K562 (cell line): ENCODE data around the gene NPB. TPM values are rescaled to one million over a fixed set of nuclear protein-coding genes. Genes with fewer than 3 reads are reported as not detected.

Experiments
- BRF1 ChIP-seq: IDR thresholded peaks from 3 replicates; pipeline ENCODE4 v1.6.1; 2011; ENCODE audit warnings: borderline replicate concordance, mild to moderate bottlenecking; ENCODE audit not compliant: insufficient read length; ENCODE audit errors: extremely low read depth
- CCNT2 ChIP-seq: IDR thresholded peaks from 2 replicates; pipeline ENCODE4 v1.6.1; 2011; ENCODE audit warnings: borderline replicate concordance, low read depth, mild to moderate bottlenecking, moderate library complexity, mixed read lengths, low read length; ENCODE audit not compliant: insufficient read length; ENCODE audit errors: extremely low read depth
- CSDE1 ChIP-seq, 2 experiments: fragments of 450-650 bp; IDR thresholded peaks; 2 replicates each; pipeline ENCODE4 v1.6.1; 2016; ENCODE audit warnings: mild to moderate bottlenecking in 1 of 2
- GATAD2B ChIP-seq: fragments of 450-650 bp; IDR thresholded peaks from 2 replicates; pipeline ENCODE4 v1.6.1; 2017; ENCODE audit warnings: mild to moderate bottlenecking, borderline replicate concordance
- HDAC8 ChIP-seq: fragments of 450-650 bp; IDR thresholded peaks from 2 replicates; pipeline ENCODE4 v1.6.1; 2016; ENCODE audit warnings: mild to moderate bottlenecking, missing genetic modification characterization, moderate library complexity, missing compliant biosample characterization
- KAT2B ChIP-seq: IDR thresholded peaks from one replicate; pipeline ENCODE4 v1.6.1; 2012; ENCODE audit warnings: low read depth, mild to moderate bottlenecking, control low read depth, inconsistent platforms, low read length, moderate library complexity
- KLF10 ChIP-seq: fragments of 250-450 bp; sonication (Bioruptor Pico); IDR thresholded peaks from 2 replicates; pipeline ENCODE4 v1.6.1; 2021; ENCODE audit warnings: matching md5 sums
- NFE2 ChIP-seq: IDR thresholded peaks from 2 replicates; pipeline ENCODE4 v1.6.1; 2014; ENCODE audit warnings: antibody characterized with exemption, low read depth
- PCBP1 ChIP-seq: fragments of 200-400 bp; formaldehyde crosslinking; IDR thresholded peaks from 2 replicates; pipeline ENCODE4 v1.6.1; 2018; ENCODE audit warnings: mild to moderate bottlenecking, low read depth, low read length; ENCODE audit not compliant: poor library complexity, severe bottlenecking
- SETDB1 ChIP-seq: IDR thresholded peaks from one replicate; pipeline ENCODE4 v1.6.1; 2012; ENCODE audit warnings: low read length, control low read depth, inconsistent platforms
- SIN3B ChIP-seq: fragments of 450-650 bp; IDR thresholded peaks from 2 replicates; pipeline ENCODE4 v1.6.1; 2017; ENCODE audit warnings: low read depth, mild to moderate bottlenecking, moderate library complexity
- TRIM24 ChIP-seq, 2 experiments: fragments of 450-650 bp; IDR thresholded peaks; 2 replicates each; pipeline ENCODE4 v1.6.1; 2016
- ZNF133 ChIP-seq: fragments of 250-450 bp; sonication (Bioruptor Pico); IDR thresholded peaks from 2 replicates; pipeline ENCODE4 v1.4.0; 2020; ENCODE audit warnings: mild to moderate bottlenecking
- ZNF778 ChIP-seq: fragments of 450-650 bp; formaldehyde crosslinking; IDR thresholded peaks from 2 replicates; pipeline ENCODE4 v1.4.0; 2020; ENCODE audit warnings: mild to moderate bottlenecking, moderate library complexity
- polyA plus RNA-seq, 8 experiments: library from polyadenylated mRNA; depleted of rRNA in 4 of 8; stranded (reverse) in 5 of 8; unstranded in 3 of 8; fragments of >200 nt; fragmentation: Nextera tagmentation in 2 of 8; fragmentation: Illumina TruSeq in 1 of 8; extraction: Ambion mirVana in 2 of 8; extraction: Trizol in 1 of 8; gene quantifications; 2 replicates each; pipeline versions ENCODE4 v1.2.1 to v1.2.3, GENCODE V29; 2011 to 2014; ENCODE audit warnings: inconsistent platforms in 1 of 8, missing spikeins in 1 of 8
- total RNA-seq, 7 experiments: library from RNA; depleted of rRNA in 6 of 7; stranded (reverse); fragments of >200 nt in 6 of 7; fragmentation: Illumina TruSeq in 2 of 7; extraction: Trizol in 2 of 7; gene quantifications; 2 replicates each; pipeline versions ENCODE4 v1.2.1 to v1.2.3, GENCODE V29; 2011 to 2021; ENCODE audit warnings: low replicate concordance in 1 of 7
- TF ChIP-seq, protein P1 (sequence below): fragments of 250-450 bp; sonication (Bioruptor Pico); IDR thresholded peaks from 2 replicates; pipeline ENCODE4 v1.8.0; 2021; ENCODE audit warnings: moderate library complexity, mild to moderate bottlenecking, inconsistent platforms
- TF ChIP-seq, protein P2 (sequence below), 2 experiments: IDR thresholded peaks; 2 replicates each; pipeline ENCODE4 v1.6.1; 2011; ENCODE audit warnings: borderline replicate concordance in 1 of 2, control low read depth in 1 of 2, low read depth in 1 of 2, low read length in 1 of 2, mild to moderate bottlenecking in 1 of 2, mixed read lengths in 1 of 2, moderate library complexity in 1 of 2; ENCODE audit not compliant: insufficient read depth in 1 of 2, insufficient read length in 1 of 2, poor library complexity in 1 of 2, severe bottlenecking in 1 of 2; ENCODE audit errors: extremely low read depth in 1 of 2
- TF ChIP-seq, protein P3 (sequence below), 2 experiments: fragments of 450-650 bp in 1 of 2; IDR thresholded peaks; 2 replicates each; pipeline ENCODE4 v1.6.1; 2011 to 2017; ENCODE audit warnings: low read depth in 2 of 2, antibody characterized with exemption in 1 of 2, borderline replicate concordance in 1 of 2, low read length in 1 of 2, mild to moderate bottlenecking in 1 of 2, mixed read lengths in 1 of 2; ENCODE audit not compliant: control insufficient read depth in 1 of 2
- TF ChIP-seq, protein P4 (sequence below): sonication (generic); formaldehyde crosslinking; IDR thresholded peaks from 2 replicates; pipeline ENCODE4 v1.8.1; 2022; ENCODE audit warnings: missing genetic modification reagents
- TF ChIP-seq, protein P5 (sequence below), 2 experiments: IDR thresholded peaks; 2 replicates each; pipeline ENCODE4 v1.6.1; 2012; ENCODE audit warnings: improper control_type of control experiment in 2 of 2, low read depth in 2 of 2, low read length in 2 of 2, borderline replicate concordance in 1 of 2

Gene NPB
- total and polyA plus RNA-seq, 9 of the 15 experiments (the other 6 are each of a cell fraction or from before 2014, with no cell fraction given), result 0.03 to 0.61 (median 0.14) TPM; not detected in 2

DNA sequence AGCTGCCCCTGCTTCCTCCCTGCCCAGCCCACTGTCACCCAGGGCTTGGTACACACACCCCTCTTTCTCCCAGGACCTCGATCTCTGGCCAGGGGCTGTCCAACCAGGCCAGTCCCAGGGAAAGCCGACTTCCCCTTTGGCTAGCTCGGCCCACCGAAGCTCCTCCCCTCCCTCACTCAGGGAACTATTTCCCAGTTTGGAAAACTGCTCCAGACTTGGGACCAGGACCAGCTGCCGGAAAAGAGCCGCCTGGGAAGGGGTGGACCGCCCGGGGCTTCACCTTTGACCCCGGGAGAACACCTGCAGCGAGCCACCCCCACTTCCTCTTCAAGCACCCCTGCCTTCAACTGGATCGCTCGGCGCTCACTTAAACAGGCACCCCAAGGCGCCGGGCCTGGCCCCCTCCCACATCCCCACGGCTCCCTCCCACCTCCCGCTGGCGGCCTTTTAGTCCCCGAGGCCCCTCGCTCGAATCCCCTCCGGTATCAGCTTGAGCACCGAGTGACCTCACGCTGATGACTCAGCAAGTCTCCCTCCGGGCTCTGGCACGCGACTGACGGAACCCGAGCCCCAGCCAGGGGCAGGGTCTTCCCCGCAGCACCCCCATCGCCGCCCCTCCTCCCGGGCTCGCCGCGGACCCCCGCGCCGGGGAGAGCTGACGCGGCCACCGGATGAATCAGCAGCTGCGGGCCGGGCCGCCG lies 24.6 kb downstream of the NPB start (continued):
- TF ChIP-seq GATAD2B (peak; percentile 81; the same call in 1 of the 2 replicates), ZNF778 (CRISPR knock-in tag) (no peak), TRIM24 (IDR thresholded peaks at IDR 0.05) (peak in 1 of 2 experiments; percentile 20; a peak in 1 of 4 replicates), CSDE1 (IDR thresholded peaks at IDR 0.05) (no peak), KAT2B (no peak), KLF10 (CRISPR knock-in tag) (no peak), NFE2 (peak; percentile 96), HDAC8 (no peak), CCNT2 (no peak), ZNF133 (CRISPR knock-in tag) (no peak), PCBP1 (peak; percentile 51), SIN3B (no peak), SETDB1 (no peak), BRF1 (no peak)
- TF ChIP-seq, protein P1, sequence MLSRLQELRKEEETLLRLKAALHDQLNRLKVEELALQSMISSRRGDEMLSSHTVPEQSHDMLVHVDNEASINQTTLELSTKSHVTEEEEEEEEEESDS (CRISPR knock-in tag), result no peak
- TF ChIP-seq, protein P2, sequence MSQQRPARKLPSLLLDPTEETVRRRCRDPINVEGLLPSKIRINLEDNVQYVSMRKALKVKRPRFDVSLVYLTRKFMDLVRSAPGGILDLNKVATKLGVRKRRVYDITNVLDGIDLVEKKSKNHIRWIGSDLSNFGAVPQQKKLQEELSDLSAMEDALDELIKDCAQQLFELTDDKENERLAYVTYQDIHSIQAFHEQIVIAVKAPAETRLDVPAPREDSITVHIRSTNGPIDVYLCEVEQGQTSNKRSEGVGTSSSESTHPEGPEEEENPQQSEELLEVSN (IDR thresholded peaks at IDR 0.05; ENCODE audit: borderline replicate concordance in 1 of 2, extremely low read depth in 1 of 2, insufficient read depth in 1 of 2, insufficient read length in 1 of 2, low read depth in 1 of 2, low read length in 1 of 2, poor library complexity in 1 of 2, severe bottlenecking in 1 of 2), result no peak
- TF ChIP-seq, protein P3, sequence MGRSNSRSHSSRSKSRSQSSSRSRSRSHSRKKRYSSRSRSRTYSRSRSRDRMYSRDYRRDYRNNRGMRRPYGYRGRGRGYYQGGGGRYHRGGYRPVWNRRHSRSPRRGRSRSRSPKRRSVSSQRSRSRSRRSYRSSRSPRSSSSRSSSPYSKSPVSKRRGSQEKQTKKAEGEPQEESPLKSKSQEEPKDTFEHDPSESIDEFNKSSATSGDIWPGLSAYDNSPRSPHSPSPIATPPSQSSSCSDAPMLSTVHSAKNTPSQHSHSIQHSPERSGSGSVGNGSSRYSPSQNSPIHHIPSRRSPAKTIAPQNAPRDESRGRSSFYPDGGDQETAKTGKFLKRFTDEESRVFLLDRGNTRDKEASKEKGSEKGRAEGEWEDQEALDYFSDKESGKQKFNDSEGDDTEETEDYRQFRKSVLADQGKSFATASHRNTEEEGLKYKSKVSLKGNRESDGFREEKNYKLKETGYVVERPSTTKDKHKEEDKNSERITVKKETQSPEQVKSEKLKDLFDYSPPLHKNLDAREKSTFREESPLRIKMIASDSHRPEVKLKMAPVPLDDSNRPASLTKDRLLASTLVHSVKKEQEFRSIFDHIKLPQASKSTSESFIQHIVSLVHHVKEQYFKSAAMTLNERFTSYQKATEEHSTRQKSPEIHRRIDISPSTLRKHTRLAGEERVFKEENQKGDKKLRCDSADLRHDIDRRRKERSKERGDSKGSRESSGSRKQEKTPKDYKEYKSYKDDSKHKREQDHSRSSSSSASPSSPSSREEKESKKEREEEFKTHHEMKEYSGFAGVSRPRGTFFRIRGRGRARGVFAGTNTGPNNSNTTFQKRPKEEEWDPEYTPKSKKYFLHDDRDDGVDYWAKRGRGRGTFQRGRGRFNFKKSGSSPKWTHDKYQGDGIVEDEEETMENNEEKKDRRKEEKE (IDR thresholded peaks at IDR 0.05; ENCODE audit: borderline replicate concordance in 1 of 2, control insufficient read depth in 1 of 2, low read depth in 2 of 2, low read length in 1 of 2), result no peak
- TF ChIP-seq, protein P4, sequence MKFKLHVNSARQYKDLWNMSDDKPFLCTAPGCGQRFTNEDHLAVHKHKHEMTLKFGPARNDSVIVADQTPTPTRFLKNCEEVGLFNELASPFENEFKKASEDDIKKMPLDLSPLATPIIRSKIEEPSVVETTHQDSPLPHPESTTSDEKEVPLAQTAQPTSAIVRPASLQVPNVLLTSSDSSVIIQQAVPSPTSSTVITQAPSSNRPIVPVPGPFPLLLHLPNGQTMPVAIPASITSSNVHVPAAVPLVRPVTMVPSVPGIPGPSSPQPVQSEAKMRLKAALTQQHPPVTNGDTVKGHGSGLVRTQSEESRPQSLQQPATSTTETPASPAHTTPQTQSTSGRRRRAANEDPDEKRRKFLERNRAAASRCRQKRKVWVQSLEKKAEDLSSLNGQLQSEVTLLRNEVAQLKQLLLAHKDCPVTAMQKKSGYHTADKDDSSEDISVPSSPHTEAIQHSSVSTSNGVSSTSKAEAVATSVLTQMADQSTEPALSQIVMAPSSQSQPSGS (CRISPR knock-in tag), result no peak; the same call in 1 of the 2 replicates
- TF ChIP-seq, protein P5, sequence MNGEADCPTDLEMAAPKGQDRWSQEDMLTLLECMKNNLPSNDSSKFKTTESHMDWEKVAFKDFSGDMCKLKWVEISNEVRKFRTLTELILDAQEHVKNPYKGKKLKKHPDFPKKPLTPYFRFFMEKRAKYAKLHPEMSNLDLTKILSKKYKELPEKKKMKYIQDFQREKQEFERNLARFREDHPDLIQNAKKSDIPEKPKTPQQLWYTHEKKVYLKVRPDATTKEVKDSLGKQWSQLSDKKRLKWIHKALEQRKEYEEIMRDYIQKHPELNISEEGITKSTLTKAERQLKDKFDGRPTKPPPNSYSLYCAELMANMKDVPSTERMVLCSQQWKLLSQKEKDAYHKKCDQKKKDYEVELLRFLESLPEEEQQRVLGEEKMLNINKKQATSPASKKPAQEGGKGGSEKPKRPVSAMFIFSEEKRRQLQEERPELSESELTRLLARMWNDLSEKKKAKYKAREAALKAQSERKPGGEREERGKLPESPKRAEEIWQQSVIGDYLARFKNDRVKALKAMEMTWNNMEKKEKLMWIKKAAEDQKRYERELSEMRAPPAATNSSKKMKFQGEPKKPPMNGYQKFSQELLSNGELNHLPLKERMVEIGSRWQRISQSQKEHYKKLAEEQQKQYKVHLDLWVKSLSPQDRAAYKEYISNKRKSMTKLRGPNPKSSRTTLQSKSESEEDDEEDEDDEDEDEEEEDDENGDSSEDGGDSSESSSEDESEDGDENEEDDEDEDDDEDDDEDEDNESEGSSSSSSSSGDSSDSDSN (IDR thresholded peaks at IDR 0.05; ENCODE audit: borderline replicate concordance in 1 of 2, low read depth in 2 of 2, low read length in 2 of 2), result no peak
